HG02973 (cell line): ENCODE data around the gene GTPBP1.

Experiments
- ATAC-seq: cut with Tn5 transposase; IDR thresholded peaks from one replicate; pipeline ENCODE4 v1.9.1; 2021; ENCODE audit warnings: moderate library complexity; ENCODE audit not compliant: unreplicated experiment

Gene GTPBP1

GRCh38 chr22:38705235-38706100 lies at the start of gene GTPBP1:
GTPBP1 (plus strand) TSS chr22:38705944; CDS start chr22:38705956, 12 bp downstream.
- ATAC-seq, result peak; percentile 57

GRCh38 chr22:38656256-38657044 lies 49.3 kb upstream of the GTPBP1 start, which contains the start of the genes CBY1 and FAM227A:
CBY1 (plus strand) TSS chr22:38656638; CDS start chr22:38668055, 11,417 bp downstream.
FAM227A (minus strand) TSS chr22:38656392; CDS start chr22:38650168, 6,224 bp downstream.
- peak; percentile 53 for ATAC-seq

GRCh38 chr22:38657045-38657909 lies 48.5 kb upstream of the GTPBP1 start:
- peak; percentile 46 for ATAC-seq

- ATAC-seq, result no peak
These were observed 30.9 kb upstream of the GTPBP1 start for GRCh38 chr22:38674888-38675287.

GRCh38 chr22:38675833-38676232 lies 29.9 kb upstream of the GTPBP1 start:
- ATAC-seq, result no peak

- peak; percentile 87 for ATAC-seq
These were observed 24.0 kb upstream of the GTPBP1 start, which contains the start of gene TOMM22 for GRCh38 chr22:38681582-38682335. TOMM22 (plus strand) TSS chr22:38681957; CDS start chr22:38681979, 22 bp downstream.

- no peak for ATAC-seq
These were observed 20.8 kb upstream of the GTPBP1 start for GRCh38 chr22:38684895-38685294.

GRCh38 chr22:38685761-38686160 lies 20.0 kb upstream of the GTPBP1 start:
- ATAC-seq, result no peak

- no peak for ATAC-seq
These were observed 16.1 kb upstream of the GTPBP1 start for GRCh38 chr22:38689651-38690050.

- no peak for ATAC-seq
These were observed 11.7 kb upstream of the GTPBP1 start for GRCh38 chr22:38694049-38694448.

- ATAC-seq, result no peak
These were observed 10.8 kb upstream of the GTPBP1 start for GRCh38 chr22:38694940-38695339.

- no peak for ATAC-seq
These were observed 8.9 kb upstream of the GTPBP1 start for GRCh38 chr22:38696606-38697424.

GRCh38 chr22:38697425-38698089 lies 8.2 kb upstream of the GTPBP1 start:
- no peak for ATAC-seq

GRCh38 chr22:38698407-38699094 lies 7.2 kb upstream of the GTPBP1 start:
- ATAC-seq, result no peak

GRCh38 chr22:38699143-38699542 lies 6.6 kb upstream of the GTPBP1 start:
- no peak for ATAC-seq

- ATAC-seq, result no peak
These were observed 6.0 kb upstream of the GTPBP1 start for GRCh38 chr22:38699784-38700183.

- ATAC-seq, result no peak
These were observed 5.4 kb upstream of the GTPBP1 start for GRCh38 chr22:38700270-38700788.
